ENCODE measurements around the gene OGFOD3. TPM values are rescaled to one million over a fixed set of nuclear protein-coding genes. Genes with fewer than 3 reads are reported as not detected.

Gene OGFOD3
- total and polyA plus RNA-seq, 9 of the 15 experiments (the other 6 are each of a cell fraction or from before 2014, with no cell fraction given): 0.69 to 44.7 (median 18.9) TPM

DNA sequence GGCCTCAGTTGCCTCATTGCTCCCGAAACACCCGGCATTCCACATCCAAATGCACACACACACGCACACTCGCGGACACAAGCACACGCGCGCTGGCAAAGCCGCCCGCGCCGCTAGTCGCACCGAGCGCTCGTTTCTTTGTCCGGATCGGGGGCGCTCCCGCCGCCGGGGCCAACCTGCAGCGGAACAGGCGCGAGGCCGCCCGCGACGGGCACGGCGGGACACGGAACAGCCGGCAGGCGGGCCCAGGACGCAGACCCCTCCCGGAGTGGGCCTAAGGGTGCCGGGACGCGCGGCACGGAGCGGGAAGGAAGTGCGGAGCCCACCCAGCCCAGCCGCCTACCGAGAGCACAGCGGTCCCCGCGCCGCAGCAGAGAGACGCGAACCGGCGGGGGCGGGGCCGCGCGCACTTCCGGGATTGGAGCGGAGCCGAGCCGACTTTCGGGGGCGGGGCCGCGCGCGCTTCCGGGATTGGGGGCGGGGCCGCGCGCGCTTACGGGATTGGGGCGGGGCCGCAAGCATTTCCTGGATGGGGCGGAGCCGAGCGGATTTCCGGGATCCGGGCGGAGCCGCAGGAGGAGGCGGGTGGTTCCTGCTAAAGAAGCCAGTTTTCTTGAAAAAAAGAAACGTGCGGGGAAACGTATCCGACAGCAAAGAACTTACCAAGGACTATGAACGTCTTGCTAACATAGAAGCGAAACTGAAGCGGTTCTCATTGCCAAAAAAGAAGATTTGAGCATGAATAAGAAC, 32.1 kb upstream of the OGFOD3 start, which contains the start of gene CYBC1 (continued):
- TF ChIP-seq FOXP4 (CRISPR knock-in tag; IDR thresholded peaks at IDR 0.05; ENCODE audit: borderline replicate concordance): no peak; the same call in 1 of the 2 replicates
- TF ChIP-seq CCAR2 (IDR thresholded peaks at IDR 0.05; ENCODE audit: low read depth, low read length): no peak
- TF ChIP-seq GABPB2 (CRISPR knock-in tag; conservative IDR thresholded peaks at IDR 0.05): no peak
- TF ChIP-seq, protein P1, sequence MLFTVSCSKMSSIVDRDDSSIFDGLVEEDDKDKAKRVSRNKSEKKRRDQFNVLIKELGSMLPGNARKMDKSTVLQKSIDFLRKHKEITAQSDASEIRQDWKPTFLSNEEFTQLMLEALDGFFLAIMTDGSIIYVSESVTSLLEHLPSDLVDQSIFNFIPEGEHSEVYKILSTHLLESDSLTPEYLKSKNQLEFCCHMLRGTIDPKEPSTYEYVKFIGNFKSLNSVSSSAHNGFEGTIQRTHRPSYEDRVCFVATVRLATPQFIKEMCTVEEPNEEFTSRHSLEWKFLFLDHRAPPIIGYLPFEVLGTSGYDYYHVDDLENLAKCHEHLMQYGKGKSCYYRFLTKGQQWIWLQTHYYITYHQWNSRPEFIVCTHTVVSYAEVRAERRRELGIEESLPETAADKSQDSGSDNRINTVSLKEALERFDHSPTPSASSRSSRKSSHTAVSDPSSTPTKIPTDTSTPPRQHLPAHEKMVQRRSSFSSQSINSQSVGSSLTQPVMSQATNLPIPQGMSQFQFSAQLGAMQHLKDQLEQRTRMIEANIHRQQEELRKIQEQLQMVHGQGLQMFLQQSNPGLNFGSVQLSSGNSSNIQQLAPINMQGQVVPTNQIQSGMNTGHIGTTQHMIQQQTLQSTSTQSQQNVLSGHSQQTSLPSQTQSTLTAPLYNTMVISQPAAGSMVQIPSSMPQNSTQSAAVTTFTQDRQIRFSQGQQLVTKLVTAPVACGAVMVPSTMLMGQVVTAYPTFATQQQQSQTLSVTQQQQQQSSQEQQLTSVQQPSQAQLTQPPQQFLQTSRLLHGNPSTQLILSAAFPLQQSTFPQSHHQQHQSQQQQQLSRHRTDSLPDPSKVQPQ (CRISPR knock-in tag; IDR thresholded peaks at IDR 0.05; ENCODE audit: borderline replicate concordance): no peak
- TF ChIP-seq MED1 (CRISPR knock-in tag; IDR thresholded peaks at IDR 0.05; ENCODE audit: borderline replicate concordance): no peak
- no peak for TF ChIP-seq MEF2A (IDR thresholded peaks at IDR 0.05; ENCODE audit: control insufficient read depth, low read depth, low read length)
- TF ChIP-seq PRPF4 (IDR thresholded peaks at IDR 0.05; ENCODE audit: insufficient read depth, low read depth, low read length, poor library complexity, severe bottlenecking): no peak
- TF ChIP-seq PATZ1 (CRISPR knock-in tag; IDR thresholded peaks at IDR 0.05; ENCODE audit: borderline replicate concordance): no peak
- no peak for TF ChIP-seq ZBTB8A (IDR thresholded peaks at IDR 0.05; ENCODE audit: partially characterized antibody)
- TF ChIP-seq NR0B1 (IDR thresholded peaks at IDR 0.05; ENCODE audit: partially characterized antibody): no peak
- no peak for TF ChIP-seq FOXJ2 (tag; IDR thresholded peaks at IDR 0.05)
- peak; percentile 52 to 80; a peak in 3 of 4 replicates for TF ChIP-seq SIN3A (IDR thresholded peaks at IDR 0.05; ENCODE audit: borderline replicate concordance in 2 of 2, control insufficient read depth in 1 of 2, low read depth in 2 of 2, low read length in 2 of 2)
- TF ChIP-seq ZNF830 (CRISPR knock-in tag; IDR thresholded peaks at IDR 0.05): no peak
- TF ChIP-seq ZBTB43 (CRISPR knock-in tag; IDR thresholded peaks at IDR 0.05): 0 out of 2 replicates have a peak, but pooled peaks have one; percentile 65
- no peak for TF ChIP-seq KDM1A (IDR thresholded peaks at IDR 0.05)
- TF ChIP-seq CSDE1 (IDR thresholded peaks at IDR 0.05): no peak
